Renal pelvis (tissue), 4 donors: ENCODE results near the gene NSMCE3. TPM values are rescaled to one million over a fixed set of nuclear protein-coding genes. Genes with fewer than 3 reads are reported as not detected.
"Not testable (repeated sequence)": the region's sequence is repeated elsewhere in the genome, so short reads cannot be mapped to it uniquely, and the experiment has no call there.

Experiments
- DNase-seq: peaks from one replicate; pipeline ENCODE4 v3.0.0-alpha.2; 2013
- polyA plus RNA-seq, 3 donors: library from polyadenylated mRNA; unstranded; fragments of 120-200 nt; gene quantifications; one replicate each; pipeline ENCODE4 v1.2.1, GENCODE V29; 2013; ENCODE audit not compliant: insufficient read length in 3 of 3

NSMCE3 gene
- polyA plus RNA-seq, 3 donors = 7.6 to 9.9 (median 9.5) TPM

DNA sequence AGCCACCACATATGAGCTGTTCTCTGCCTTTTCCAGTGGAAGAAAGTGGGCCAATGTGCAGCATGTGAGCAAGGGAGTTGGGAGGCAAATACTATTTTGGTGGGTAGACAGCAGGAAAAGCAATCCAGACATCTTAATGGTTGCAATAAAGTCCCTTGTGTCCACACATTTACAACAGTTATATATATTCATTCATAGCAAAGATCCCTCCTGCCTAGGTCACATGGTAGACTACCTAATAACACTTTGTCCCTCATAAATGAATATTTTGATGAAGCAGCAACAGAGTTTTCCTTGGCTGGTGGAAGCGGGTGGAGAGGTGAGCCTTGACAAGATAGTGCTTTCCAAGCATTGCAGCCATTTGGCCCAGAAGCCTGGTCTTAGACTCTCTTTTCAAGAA, 6.2 kb upstream of the NSMCE3 start:
- no peak for DNase-seq

DNA sequence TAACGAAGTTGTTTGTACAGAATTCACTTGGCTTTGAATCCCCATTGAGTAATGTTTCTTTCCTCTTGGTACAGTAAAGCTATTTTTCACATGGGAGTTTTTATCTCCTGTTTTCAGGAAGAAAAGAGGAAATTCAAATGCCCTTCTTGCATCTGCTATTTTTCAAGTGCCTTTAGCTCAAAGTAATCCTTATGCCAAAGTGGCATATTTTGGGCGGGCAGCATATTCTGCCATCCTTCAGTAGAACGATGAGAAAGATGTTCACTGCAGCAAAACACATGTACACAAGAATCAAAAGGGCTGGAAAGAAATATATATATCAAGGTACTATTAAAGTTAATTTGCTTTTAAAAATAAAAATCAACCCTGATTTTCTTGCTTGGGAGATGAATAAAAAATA, 5.3 kb upstream of the NSMCE3 start:
- no peak for DNase-seq

DNA sequence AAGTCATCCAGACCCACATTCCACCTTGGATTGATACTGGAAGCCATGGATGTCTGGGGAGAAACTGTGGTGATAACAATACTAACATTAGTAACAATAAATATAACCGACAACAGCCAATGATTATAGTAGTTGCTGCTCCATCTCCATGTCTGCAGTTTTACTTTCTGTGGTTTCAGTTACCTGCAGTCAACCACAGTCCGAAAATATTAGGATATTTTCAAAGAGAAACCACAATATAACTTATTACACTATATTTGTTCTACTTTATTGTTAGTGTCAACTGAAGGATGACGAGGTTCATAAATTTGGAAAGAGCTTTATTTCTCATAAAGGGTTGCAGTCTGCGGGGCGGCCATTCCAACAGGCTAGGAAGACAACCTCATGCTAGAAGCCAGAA, 2.6 kb upstream of the NSMCE3 start:
- no peak for DNase-seq

DNA sequence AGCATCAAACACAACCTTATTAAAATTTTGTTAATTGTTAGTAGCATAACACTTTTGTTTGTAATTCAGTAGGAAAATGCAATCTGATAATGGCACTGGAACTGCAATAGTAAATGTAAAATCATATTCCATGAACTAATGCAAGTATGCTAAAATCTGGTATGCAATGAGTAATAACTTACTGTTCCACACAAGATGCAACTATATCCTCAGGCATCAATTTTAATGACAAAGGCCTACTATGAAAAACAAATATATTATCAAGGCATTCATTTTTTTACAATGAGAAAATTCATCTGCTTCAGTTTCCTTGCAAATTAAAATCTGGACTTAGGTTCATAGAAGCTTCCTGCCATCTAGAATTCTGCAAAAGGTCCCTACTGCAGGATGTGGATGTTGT, 1.4 kb upstream of the NSMCE3 start:
- no peak for DNase-seq

DNA sequence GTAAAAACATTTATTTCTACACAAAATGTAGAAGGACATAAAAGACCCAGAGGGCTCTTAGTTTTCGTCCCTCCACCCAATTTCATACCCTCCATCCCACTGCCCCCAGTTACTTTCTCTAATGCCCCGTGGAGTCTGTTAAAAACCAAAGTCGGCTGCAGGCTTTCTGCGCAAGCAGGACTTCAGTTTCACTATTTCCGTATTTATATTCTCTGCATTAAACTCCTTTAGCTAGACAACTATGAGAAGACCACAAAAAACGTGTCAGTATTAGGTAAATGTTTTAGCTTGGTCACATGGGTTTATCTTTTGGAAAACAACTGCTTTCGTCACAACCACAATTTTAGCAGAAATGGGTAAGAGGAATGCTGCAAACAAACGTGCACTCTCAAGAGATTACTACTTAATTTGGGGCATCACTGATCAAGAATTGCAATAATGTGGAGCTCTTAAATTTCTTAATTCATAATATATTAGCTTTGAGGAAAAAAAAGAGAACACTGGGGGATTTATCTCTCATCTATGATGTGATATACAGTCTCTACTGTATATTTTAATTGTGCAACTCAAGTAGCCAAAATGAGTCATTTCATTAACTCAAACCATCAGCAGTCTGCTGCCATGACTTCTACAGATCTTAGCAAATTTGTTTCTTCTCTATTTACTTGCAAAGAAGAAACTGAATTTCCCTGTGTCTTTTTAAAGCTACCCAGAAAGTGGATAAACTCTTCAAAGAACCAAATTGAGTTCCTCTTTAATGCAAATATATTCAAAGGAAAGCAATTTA, 740 bp upstream of the NSMCE3 start:
- DNase-seq = peak; percentile 14

DNA sequence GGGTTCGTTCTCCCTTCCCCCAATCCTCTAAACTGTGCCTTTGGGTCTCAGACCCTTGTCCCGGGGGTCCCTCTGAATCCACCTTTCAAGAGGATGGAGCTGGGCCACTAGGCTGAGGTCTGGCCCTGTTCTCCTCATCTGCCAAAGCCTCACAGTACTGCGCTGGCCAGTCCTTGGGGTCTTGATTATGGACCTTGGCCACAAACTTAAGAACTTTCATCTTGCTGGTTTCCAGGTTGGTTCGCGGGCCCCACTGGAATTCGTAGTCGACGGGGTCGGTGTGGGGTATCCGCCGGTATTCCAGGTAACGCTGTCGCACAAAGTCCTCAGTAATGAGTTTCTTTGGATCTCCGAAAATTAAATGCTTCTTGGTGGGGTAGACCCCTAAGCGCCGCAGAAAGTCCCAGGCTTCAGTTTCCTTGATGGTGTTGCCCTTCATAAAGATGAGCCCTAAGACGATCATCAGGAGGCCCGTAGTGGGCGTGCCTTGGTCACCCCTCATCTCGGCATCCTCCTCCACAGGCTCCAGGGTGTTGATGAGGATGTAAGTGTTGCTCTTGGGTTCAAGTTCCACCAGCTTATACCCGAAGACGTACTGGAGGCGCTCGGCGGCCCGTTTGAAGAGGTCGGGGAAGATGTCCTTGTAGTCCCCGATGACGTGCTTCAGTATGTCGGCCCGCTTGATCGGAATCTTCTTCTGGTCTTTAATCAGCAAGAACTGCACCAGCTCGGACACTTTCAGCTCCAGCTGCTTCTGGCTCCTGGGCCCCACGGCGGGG, 727 bp downstream of the NSMCE3 start:
- peak; percentile 28 for DNase-seq

DNA sequence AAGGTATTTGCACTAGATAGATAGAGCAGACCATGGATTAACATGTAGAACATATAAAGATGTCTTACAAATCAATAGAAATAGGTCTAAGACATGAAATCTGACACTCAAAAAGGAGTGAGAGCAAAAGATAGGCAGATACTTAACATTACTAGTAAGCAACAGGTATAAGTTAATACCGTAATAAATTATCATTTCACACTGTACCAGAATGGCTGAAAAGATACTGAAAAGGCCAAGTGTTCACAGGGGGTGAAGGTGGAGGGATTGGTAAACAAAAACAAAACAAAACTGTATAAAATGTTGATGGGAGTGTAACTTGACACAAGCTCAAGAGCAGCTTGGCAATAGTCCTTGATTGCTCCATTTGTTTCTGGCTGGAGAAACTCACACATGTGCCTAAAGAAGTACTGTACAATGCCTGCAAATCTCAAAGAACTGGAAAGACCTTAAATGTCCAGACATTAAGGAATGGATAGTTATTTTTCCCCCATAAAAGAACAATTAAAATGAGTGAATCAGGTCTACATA, 3.5 kb downstream of the NSMCE3 start:
- DNase-seq = no peak

DNA sequence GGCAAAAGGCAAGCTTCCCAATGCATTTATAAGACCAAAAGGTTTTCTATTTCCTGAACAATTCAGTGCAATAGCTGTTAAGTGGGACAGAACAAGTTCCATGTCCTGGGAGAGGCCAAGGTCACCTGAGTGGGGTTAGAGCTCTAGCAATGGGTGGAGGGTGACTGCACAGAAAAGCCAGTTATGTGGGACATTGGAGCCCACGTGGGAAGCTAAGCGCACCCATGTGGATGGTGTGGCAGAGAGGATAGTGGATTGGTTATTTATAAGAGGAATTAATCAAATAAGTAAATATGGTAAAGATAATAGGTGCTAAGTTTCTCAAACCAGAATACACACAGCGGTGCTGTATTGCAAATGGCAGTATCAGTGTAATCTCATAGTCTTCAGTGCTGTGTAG, 6.3 kb downstream of the NSMCE3 start:
- DNase-seq = no peak

DNA sequence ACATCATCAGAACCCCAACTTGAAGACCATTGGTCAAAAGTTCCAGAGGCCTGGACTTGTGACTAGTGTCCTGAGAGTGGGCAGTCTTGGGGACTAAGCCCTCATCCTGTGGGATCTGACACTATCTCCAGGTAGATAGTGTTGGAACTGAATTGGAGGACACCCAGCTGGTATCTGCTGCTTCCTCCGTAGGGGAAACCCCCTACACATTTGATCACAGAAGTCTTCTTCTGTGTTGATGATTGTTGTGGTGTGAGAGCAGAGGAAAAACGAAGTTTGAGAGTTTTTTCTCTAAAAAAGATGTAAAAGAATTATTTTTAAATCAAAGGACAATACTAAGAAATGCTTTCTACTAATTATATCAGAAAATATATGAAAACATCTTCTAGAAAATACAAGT, 6.9 kb downstream of the NSMCE3 start:
- no peak for DNase-seq

DNA sequence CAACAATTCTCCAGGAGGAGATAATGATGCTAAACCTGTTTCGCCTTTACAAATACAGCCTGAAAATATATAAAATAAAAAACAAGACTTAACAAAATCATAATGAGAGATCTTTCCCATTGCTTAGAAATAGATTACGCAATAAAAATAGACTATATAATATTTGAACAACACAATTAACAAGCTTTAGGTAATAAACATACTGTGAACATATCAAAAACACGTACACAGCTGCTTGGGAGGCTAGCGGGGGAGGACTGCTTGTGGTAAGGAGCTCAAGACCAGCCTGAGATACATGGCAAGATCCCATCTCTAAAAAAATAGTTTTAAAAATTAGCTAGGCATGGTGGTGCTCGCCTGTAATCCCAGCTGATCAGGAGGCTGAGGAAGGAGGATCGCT, 8.7 kb downstream of the NSMCE3 start:
- no peak for DNase-seq

DNA sequence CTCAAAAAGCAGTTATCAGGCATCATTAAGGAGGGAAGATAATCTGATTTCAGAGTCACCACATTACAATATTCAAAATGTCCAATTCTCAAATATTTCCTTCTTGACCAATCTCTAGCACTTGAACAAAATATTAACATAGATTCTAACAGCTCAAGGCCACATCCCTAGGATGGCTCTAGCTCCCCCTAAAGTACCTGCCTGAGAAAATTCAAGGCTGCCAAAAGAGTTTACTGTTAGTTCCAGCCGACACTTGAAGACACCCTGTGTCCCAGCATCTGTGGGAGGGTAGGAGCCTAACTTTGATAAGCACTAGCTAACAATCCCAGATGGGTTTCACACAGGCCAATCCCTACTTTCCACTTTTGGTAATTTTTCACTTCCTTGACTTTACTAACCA, 10.4 kb downstream of the NSMCE3 start:
- DNase-seq = no peak

DNA sequence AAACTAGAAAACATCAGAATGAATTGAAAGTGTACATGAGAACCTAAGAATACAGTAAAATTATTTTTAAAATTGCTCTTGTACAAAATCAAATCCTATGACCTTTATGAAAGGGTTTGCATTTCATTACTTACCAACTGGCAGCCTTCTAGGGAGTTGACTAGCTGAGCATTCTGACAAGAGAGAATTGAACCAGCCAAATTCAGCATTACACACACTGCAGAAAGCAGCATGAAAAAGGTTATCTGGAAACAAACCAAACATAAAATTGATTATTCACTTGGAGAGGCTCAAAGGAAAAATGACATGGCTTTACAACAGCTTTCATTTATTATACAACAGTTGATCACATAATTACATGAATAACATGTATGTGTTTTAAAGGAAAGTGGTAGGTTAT, 17.4 kb downstream of the NSMCE3 start:
- DNase-seq = no peak

DNA sequence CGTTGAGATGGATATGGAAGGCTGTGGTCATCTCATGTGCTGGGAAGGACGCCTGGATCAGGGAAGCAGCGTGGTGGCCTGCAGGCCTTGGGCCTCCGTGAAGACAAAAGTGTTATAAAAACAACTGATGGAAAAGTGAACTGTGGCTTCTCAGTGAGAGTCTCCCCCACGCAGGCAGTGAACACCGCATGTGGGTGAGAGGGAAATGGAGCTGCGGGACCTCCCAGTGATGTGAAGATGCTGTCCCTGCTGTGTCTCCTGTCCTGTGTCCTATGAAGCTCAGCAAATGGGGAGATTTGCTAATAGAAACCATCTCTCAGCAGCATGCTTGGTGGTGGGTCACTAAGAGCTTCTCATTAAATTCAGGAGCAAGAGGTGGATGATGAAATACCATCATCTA, 25.1 kb downstream of the NSMCE3 start:
- DNase-seq = no peak

DNA sequence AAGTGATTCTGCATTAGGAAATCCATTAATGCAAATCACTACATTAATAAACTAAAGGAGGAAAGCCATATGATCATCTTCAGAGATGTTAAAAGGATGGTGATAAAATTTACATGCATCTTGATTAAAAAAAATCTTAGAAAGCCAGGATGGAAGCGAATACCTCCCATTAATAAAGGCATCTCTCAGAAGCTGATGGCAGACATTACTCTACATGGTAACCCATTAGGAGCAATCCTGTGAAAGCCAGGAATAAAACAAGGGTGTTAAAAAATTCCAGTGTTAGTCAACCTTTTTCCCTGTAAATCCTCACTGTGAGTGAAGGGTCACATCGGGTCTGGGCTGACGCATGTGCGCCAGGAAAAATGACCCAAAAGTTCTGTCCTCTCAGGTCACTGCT, 25.5 kb downstream of the NSMCE3 start:
- DNase-seq = no peak

DNA sequence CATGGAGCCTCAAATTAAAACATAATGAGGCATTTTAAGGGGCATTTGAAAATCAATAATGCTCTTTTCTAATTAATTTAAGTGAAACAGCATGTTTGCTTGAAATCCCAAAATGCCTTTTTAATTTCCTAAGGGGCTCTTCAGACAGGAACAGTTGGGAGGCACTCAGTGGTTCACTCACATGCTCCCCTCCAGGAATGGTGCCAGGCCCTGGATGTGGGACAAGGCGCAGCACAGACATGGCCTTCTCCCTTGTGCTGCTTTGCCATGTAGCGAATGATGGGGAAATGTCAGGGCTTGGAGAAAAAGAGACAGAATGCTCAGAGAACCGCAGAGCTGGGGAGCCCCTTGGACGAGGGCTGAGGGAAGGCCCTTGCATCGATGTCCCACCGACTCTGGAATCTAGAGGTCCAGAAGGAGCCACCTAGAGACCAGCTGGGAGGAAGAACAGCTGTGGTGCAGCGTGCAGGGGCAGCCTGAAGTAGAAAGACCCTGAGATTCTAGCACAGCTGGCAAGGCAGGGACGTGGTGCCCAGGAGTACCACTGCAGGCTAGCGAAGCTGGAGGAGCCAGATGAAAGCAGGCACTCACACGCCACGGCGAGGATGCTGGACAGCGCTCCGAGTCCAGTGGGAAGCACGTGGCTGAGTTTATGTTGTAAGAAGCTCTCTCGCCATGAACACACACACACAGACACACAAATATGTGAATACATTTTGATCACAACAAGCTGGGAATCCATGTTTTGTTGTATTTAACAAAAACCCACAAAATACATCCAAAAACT, 27.0 kb downstream of the NSMCE3 start:
- DNase-seq = peak; percentile 15

DNA sequence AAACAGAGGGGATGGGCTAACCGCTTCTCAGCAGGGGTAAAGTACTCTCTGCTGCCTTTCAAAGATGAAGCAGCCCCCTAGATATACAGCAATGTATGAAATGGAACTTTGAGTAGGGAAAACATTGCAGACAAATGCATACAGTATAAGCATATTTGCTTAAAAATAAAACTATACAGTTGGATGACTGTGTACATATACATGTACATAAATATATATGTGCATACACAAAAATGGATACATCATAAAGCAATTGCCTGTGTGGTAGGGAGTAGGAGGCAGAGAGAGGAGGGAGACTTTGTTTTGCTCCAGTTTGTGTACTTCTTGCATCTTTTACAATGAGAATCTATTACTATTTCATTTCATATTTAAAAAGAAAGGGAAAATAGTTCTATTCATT, 28.4 kb downstream of the NSMCE3 start:
- no peak for DNase-seq

DNA sequence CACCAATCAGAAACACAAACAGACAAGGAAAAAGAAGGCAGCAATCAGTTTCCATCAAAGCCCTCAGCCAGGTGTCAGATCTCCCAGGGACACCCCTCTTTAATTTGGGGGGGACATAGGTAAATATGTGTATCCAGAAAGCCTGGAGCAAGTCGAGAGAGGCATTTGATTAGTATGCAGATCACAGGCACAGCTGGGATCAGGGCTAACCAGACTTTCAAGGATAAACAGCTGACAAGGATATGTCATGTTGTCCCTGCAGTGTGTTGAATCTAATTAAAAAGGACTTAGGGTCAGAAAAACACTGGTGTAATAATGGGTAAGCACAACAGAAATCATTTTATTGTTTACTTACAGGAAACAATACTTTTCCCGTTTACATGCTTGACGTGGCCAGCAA, 30.2 kb downstream of the NSMCE3 start:
- DNase-seq = no peak

DNA sequence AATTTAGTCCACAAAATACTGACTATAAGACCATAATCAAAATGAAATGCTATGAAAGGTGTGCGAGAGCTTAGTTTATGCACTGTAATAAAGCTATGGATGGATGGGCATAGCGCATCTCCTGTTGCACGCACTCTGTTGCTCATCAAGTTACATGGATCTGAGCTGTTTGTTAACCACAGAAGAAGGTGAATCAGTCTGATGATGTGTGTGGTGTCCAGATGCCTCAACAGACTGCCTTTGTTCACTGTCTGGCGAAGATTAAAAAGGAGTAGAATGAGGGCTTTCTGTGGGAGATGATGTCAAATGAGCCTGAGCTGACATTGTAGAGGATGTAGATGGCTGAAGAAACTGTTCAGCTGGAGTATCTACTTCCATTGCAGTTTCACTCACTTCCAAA, 36.1 kb downstream of the NSMCE3 start:
- no peak for DNase-seq

DNA sequence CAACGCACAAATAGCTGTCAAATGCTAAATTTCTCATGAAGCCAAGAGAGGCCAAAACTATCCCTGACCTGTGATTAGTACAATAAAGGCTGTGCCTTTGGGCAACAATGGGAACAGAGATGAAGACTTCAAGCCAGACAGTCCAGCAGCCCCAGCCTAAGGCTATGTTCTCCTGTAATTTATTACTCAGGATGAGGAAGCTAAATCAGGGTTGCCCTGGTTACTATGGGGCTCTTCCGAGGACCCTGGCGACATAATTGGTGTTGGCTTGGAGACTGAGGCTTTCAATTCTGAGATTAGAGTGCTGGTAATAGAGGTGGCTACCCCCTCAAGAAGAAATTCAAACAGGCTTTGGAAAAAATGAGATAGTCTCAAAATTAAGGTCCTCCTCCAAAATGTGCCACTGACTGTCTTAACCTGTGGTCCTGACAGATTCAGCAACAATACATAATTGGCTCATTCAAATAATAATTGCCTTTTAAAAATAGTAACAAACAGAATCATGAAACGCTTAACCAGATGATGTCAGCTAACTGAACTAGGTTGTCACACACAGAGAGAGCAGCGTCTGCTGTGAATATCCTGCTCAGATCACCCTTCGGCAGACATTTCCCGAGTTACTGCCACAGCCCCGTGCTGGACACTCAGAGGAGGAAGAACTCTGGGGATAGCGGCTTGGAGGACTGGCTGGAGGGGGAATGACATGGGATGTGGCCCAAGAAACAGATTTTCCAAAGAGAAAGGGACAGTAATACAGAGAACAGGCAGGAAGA, 43.0 kb downstream of the NSMCE3 start:
- no peak for DNase-seq

DNA sequence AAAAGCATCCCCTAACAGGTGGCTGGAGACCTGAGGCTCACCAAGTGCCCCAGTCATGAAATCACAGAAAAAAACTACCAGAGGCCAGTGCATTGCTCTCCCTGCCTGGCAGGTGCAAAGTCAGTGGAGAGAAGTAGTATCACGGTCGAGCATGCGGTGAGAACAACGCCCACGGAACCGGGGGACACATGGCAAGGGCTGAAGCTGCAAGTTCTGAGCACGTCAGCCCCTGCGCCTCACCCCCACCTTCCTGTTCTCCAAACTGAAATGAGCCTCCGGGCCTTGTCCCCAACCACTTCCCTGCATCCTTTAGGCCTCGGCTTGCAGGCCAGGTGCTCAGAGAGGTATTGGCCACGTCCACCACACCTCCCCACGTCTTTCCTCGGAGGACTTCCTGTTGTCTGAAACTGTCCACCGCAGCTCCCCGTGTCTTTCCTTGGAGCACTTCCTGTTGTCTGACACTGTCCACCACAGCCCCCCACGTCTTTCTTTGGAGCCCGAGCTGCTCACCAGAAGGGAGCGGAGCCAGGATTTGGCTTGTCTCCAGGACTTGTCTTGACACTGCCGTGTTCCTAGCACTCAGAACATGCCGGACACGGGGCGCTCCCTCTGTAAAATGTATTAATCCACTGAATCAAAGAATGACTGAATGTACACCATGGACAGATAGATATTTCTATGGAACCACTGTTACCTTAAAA, 43.9 kb downstream of the NSMCE3 start:
- no peak for DNase-seq

DNA sequence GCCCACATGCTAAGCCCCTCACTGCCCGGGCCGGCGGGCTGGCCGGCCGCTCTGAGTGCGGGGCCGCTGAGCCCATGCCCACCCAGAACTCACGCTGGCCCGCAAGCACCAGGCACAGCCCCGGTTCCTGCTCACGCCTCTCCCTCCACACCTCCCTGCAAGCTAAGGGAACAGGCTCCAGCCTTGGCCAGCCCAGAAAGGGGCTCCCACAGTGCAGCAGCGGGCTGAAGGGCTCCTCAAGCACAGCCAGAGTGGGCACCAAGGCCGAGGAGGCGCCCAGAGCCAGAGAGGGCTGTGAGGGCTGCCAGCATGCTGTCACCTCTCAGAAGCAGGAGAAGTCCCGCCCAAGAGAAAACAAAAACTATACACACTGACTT, 44.6 kb downstream of the NSMCE3 start:
- not testable (repeated sequence) for DNase-seq
